ENCODE measurements around the gene FIZ1. TPM values are rescaled to one million over a fixed set of nuclear protein-coding genes. Genes with fewer than 3 reads are reported as not detected.
A peak's percentile ranks its signal among the peaks of the same experiment; 100 is the strongest.

FIZ1 gene
- total and polyA plus RNA-seq, 2 experiments from 2014 or later = 5.4 to 10.1 TPM

GRCh38 chr19:55637534-55637933, 38.2 kb upstream of the FIZ1 start (continued):
- no peak for TF ChIP-seq ZNF462 (CRISPR knock-in tag; IDR thresholded peaks at IDR 0.05)

GRCh38 chr19:55636723-55637122, 37.4 kb upstream of the FIZ1 start:
- Mint-ChIP-seq H3K9me3 (peaks cover 11% of the 10 kb centered on the region), H3K36me3 (ENCODE audit: low read depth) (peaks cover 20% of the 10 kb centered on the region), H3K4me3 (peak overlapping the region; percentile 100), H3K27me3 (ENCODE audit: insufficient read depth, low read depth, poor library complexity) (peaks cover 27% of the 10 kb centered on the region), H3K27ac (no peak overlapping the region), H3K4me1 (peaks cover 30% of the 10 kb centered on the region)
- Histone ChIP-seq H3K4me1 (ENCODE audit: insufficient read depth) (peaks cover 9% of the 10 kb centered on the region), H4K20me1 (replicated peaks; ENCODE audit: insufficient read depth) (peaks cover 5% of the 10 kb centered on the region; the same call in 1 of the 2 replicates), H3K4me2 (no peak overlapping the region), H3K9me2 (ENCODE audit: insufficient read depth) (peaks cover 3% of the 10 kb centered on the region; the same call in 1 of the 2 replicates), H3K27me3 (ENCODE audit: insufficient read depth) (no peaks in the 10 kb centered on the region), H3F3A (replicated peaks; ENCODE audit: low read depth) (peaks cover 30% of the 10 kb centered on the region), H3K27ac (ENCODE audit: low read depth) (no peak overlapping the region), H2AFZ (no peak overlapping the region), H3K79me2 (replicated peaks; ENCODE audit: insufficient read depth) (peaks cover 17% of the 10 kb centered on the region), H3K4me3 (no peak overlapping the region), H3K36me3 (ENCODE audit: insufficient read depth) (no peaks in the 10 kb centered on the region)
- DNase-seq (ENCODE audit: low spot score) = no peak
- TF ChIP-seq REST (IDR thresholded peaks at IDR 0.05; ENCODE audit: unreplicated experiment) = no peak
- no peak for TF ChIP-seq ZNF331 (CRISPR knock-in tag; IDR thresholded peaks at IDR 0.05; ENCODE audit: low read depth)
- TF ChIP-seq CREB1 (CRISPR knock-in tag; IDR thresholded peaks at IDR 0.05; ENCODE audit: low read depth) = no peak
- ATAC-seq = no peak
